ENCODE results near the gene OTULIN.

OTULIN gene

GRCh38 chr5:14667290-14667689 is 2.8 kb downstream of the OTULIN start:
- H3K27ac ChIP-seq, result no peak overlapping the region
- DNase-seq (ENCODE audit: low read depth, low spot score), result no peak

GRCh38 chr5:14667770-14668169 is 3.3 kb downstream of the OTULIN start:
- DNase-seq (ENCODE audit: low read depth, low spot score), result no peak
- H3K27ac ChIP-seq, result no peak overlapping the region

- no peak overlapping the region for H3K27ac ChIP-seq
- DNase-seq (ENCODE audit: low read depth, low spot score), result no peak
These were observed 3.7 kb downstream of the OTULIN start for GRCh38 chr5:14668181-14668591.

- H3K27ac ChIP-seq, result peak overlapping the region; percentile 58
- no peak for DNase-seq (ENCODE audit: low read depth, low spot score)
These were observed 4.9 kb downstream of the OTULIN start for GRCh38 chr5:14669415-14669814.

- peak overlapping the region; percentile 58 for H3K27ac ChIP-seq
- peak; percentile 58 for DNase-seq (ENCODE audit: low read depth, low spot score)
These were observed 5.5 kb downstream of the OTULIN start for GRCh38 chr5:14669975-14670374.

GRCh38 chr5:14671414-14671813 is 6.9 kb downstream of the OTULIN start:
- no peak for DNase-seq (ENCODE audit: low read depth, low spot score)
- H3K27ac ChIP-seq, result peak overlapping the region; percentile 58

- no peak for DNase-seq (ENCODE audit: low read depth, low spot score)
- no peak overlapping the region for H3K27ac ChIP-seq
These were observed 7.6 kb downstream of the OTULIN start for GRCh38 chr5:14672082-14672481.

GRCh38 chr5:14672484-14673394 is 8.2 kb downstream of the OTULIN start:
- no peak overlapping the region for H3K27ac ChIP-seq
- no peak for DNase-seq (ENCODE audit: low read depth, low spot score)

GRCh38 chr5:14673443-14673842 is 8.9 kb downstream of the OTULIN start:
- no peak for DNase-seq (ENCODE audit: low read depth, low spot score)
- no peak overlapping the region for H3K27ac ChIP-seq

- no peak for DNase-seq (ENCODE audit: low read depth, low spot score)
- peak overlapping the region; percentile 68 for H3K27ac ChIP-seq
These were observed 10.7 kb downstream of the OTULIN start for GRCh38 chr5:14674983-14675854.

GRCh38 chr5:14675865-14676300 is 11.4 kb downstream of the OTULIN start:
- peak overlapping the region; percentile 68 for H3K27ac ChIP-seq
- DNase-seq (ENCODE audit: low read depth, low spot score), result no peak

- peak overlapping the region; percentile 68 for H3K27ac ChIP-seq
- DNase-seq (ENCODE audit: low read depth, low spot score), result peak; percentile 66
These were observed 11.8 kb downstream of the OTULIN start for GRCh38 chr5:14676320-14676719.

GRCh38 chr5:14678773-14679334 is 14.3 kb downstream of the OTULIN start:
- DNase-seq (ENCODE audit: low read depth, low spot score), result no peak
- H3K27ac ChIP-seq, result no peak overlapping the region

GRCh38 chr5:14679595-14679994 is 15.1 kb downstream of the OTULIN start:
- DNase-seq (ENCODE audit: low read depth, low spot score), result no peak
- H3K27ac ChIP-seq, result no peak overlapping the region

- no peak overlapping the region for H3K27ac ChIP-seq
These were observed 16.8 kb downstream of the OTULIN start for GRCh38 chr5:14681236-14681752.

GRCh38 chr5:14683906-14684455 is 19.5 kb downstream of the OTULIN start:
- DNase-seq (ENCODE audit: low read depth, low spot score), result no peak
- H3K27ac ChIP-seq, result peak overlapping the region; percentile 1

More at GRCh38 chr5:14681236-14681752, 16.8 kb downstream of the OTULIN start:
- no peak for DNase-seq (ENCODE audit: low read depth, low spot score)

GRCh38 chr5:14684757-14685156 is 20.2 kb downstream of the OTULIN start:
- DNase-seq (ENCODE audit: low read depth, low spot score), result no peak
- H3K27ac ChIP-seq, result peak overlapping the region; percentile 1

GRCh38 chr5:14685757-14686156 is 21.2 kb downstream of the OTULIN start:
- H3K27ac ChIP-seq, result peak overlapping the region; percentile 62
- no peak for DNase-seq (ENCODE audit: low read depth, low spot score)

GRCh38 chr5:14686517-14686916 is 22.0 kb downstream of the OTULIN start:
- peak overlapping the region; percentile 62 for H3K27ac ChIP-seq
- DNase-seq (ENCODE audit: low read depth, low spot score), result peak; percentile 46
